ENCODE measurements around the gene AMPD3. TPM values are rescaled to one million over a fixed set of nuclear protein-coding genes. Genes with fewer than 3 reads are reported as not detected.

Gene AMPD3
- total and polyA plus RNA-seq, 4 donors: 3.8 to 29.0 (median 24.2) TPM

DNA sequence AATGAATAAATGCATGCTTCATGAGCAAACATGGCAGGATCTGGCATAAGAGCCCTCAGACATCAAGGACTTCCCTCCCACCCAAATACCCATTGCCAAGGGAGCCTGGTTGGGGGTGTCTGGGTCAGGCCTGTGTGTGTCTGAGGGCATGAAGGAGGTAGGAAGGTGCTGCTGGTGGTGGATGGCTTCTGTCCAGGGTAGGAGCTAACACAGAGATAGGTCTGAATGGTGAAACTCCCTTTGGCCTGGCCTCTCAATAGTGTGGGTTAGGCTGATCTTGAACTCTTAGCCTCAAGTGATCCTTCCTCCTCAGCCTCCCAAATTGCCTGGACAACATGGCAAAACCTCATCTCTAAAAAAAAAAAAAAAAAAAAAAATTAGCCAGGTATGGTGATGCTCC, 2.8 kb downstream of the AMPD3 start:
- TF ChIP-seq, protein P1, sequence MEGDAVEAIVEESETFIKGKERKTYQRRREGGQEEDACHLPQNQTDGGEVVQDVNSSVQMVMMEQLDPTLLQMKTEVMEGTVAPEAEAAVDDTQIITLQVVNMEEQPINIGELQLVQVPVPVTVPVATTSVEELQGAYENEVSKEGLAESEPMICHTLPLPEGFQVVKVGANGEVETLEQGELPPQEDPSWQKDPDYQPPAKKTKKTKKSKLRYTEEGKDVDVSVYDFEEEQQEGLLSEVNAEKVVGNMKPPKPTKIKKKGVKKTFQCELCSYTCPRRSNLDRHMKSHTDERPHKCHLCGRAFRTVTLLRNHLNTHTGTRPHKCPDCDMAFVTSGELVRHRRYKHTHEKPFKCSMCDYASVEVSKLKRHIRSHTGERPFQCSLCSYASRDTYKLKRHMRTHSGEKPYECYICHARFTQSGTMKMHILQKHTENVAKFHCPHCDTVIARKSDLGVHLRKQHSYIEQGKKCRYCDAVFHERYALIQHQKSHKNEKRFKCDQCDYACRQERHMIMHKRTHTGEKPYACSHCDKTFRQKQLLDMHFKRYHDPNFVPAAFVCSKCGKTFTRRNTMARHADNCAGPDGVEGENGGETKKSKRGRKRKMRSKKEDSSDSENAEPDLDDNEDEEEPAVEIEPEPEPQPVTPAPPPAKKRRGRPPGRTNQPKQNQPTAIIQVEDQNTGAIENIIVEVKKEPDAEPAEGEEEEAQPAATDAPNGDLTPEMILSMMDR (IDR thresholded peaks at IDR 0.05; ENCODE audit: control extremely low read depth, extremely low read depth): no peak
- Histone ChIP-seq H3K9ac (ENCODE audit: insufficient read depth in 1 of 2, low read length in 2 of 2) (no peak overlapping the region), H3K9me3 (ENCODE audit: control insufficient read depth in 4 of 4, insufficient read depth in 3 of 4, low read length in 3 of 4) (no peaks in the 10 kb centered on the region), H3K27ac (ENCODE audit: low read depth in 1 of 2, low read length in 1 of 2) (no peak overlapping the region), H3K4me3 (no peak overlapping the region), H3K4me1 (ENCODE audit: control insufficient read depth in 5 of 5, insufficient read depth in 5 of 5, low read length in 5 of 5) (peaks cover 0 to 17% (median 3%) of the 10 kb centered on the region in 5 donors), H3K27me3 (ENCODE audit: control insufficient read depth in 3 of 3, insufficient read depth in 3 of 3, low read length in 2 of 3) (no peaks in the 10 kb centered on the region), H3K36me3 (ENCODE audit: control insufficient read depth in 4 of 4, insufficient read depth in 4 of 4, low read length in 4 of 4) (peaks cover 0 to 7% (median 0%) of the 10 kb centered on the region in 4 donors)
- DNase-seq (no peak), ATAC-seq (ENCODE audit: insufficient read depth, low FRiP score) (no peak)

DNA sequence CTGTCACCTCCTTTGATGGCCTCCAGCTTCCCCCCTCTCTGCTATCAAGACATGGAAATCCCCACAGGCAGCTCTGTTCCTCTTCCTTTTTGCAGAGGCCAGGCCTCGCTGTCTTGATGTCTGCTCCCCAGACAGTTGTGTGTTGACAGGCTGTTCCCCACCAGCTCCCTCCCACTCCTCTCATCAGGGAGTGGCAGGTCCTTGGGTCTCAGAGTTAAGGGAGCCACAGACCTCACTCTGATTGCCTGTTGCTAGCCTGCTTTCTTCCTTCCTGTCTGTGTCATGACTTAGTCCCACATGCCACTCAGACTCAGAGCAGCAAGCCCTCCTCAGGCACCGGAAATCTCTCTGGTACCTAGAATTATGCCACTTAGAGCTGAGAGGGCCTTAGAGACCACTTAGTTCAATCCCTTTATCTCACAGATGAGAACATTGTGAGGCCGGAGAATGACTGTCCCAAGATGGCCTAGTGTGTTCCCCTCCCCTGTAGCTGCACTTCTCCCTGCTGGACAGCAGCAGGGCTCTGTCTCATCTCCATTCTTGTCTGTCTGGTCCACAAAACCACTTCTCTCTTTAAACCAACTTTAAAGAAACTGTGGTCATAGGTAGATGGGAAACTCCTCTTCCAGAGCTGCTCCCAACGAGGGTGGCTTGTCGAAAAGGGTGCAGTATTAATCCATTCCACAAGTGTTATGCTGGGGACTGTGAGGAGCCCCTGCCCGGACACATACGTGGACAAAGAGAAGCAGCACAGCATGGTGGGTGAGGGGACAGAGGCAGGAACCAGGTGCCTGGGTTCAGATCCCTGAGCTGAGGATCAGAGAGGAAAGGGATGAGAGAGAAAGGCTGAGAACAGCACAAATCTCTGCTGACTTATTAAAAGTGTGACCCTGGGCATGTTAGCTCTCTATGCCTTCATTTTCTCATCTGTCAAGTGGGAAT, 4.2 kb downstream of the AMPD3 start:
- Histone ChIP-seq H3K27me3 (ENCODE audit: control insufficient read depth in 3 of 3, insufficient read depth in 3 of 3, low read length in 2 of 3) (no peaks in the 10 kb centered on the region), H3K9ac (ENCODE audit: insufficient read depth in 1 of 2, low read length in 2 of 2) (no peak overlapping the region), H3K27ac (ENCODE audit: low read depth in 1 of 2, low read length in 1 of 2) (peak overlapping the region in 1 of 2 donors; percentile 41), H3K36me3 (ENCODE audit: control insufficient read depth in 4 of 4, insufficient read depth in 4 of 4, low read length in 4 of 4) (peaks cover 0 to 15% (median 0%) of the 10 kb centered on the region in 4 donors), H3K4me1 (ENCODE audit: control insufficient read depth in 5 of 5, insufficient read depth in 5 of 5, low read length in 5 of 5) (peaks cover 0 to 17% (median 3%) of the 10 kb centered on the region in 5 donors), H3K4me3 (no peak overlapping the region), H3K9me3 (ENCODE audit: control insufficient read depth in 4 of 4, insufficient read depth in 3 of 4, low read length in 3 of 4) (no peaks in the 10 kb centered on the region)
- TF ChIP-seq, protein P1 (IDR thresholded peaks at IDR 0.05; ENCODE audit: control extremely low read depth, extremely low read depth): no peak
- no peak for DNase-seq
- WGBS, 2 donors: 50 to 65% methylated on average over 7 of the region's 7 CpGs
- peak; percentile 17 for ATAC-seq (ENCODE audit: insufficient read depth, low FRiP score)

DNA sequence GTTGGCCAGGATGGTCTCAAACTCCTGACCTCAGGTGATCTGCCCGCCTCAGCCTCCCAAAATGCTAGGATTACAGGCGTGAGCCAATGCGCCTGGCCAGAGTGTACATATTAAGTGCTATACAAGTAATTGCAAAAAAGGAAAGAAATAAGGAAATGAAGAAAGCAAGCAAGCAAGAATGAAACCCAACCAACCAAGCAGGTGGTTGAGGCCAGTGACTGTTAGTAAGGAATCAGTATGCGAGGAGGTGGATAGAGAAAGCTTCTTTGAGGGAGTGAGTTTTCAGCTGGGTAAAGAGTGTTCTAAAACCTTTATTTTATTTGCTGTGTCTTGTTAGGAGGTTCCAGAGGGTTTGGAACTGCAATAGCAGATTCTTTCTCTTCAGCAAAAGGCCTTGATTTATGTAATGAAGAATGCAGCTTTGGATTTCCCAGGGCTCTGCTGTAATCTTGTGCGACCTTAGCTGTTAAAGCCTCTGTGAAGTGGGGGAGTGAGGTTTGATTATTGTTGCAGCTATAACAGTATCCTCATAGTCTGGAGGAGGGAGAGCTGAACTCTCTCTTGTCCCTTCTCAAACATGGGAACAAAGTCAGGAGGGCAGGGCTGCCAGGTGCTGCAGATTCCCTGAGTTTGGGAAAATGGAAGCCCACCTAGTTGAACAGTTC, 5.7 kb downstream of the AMPD3 start:
- TF ChIP-seq, protein P1 (IDR thresholded peaks at IDR 0.05; ENCODE audit: control extremely low read depth, extremely low read depth): no peak
- WGBS, 2 donors: 55 to 83% methylated on average over 5 of the region's 5 CpGs
- H3K4me1 ChIP-seq (ENCODE audit: control insufficient read depth in 5 of 5, insufficient read depth in 5 of 5, low read length in 5 of 5): peaks cover 0 to 16% (median under 1%) of the 10 kb centered on the region in 5 donors

More for the DNA sequence above, 5.7 kb downstream of the AMPD3 start:
- Histone ChIP-seq H3K36me3 (ENCODE audit: control insufficient read depth in 4 of 4, insufficient read depth in 4 of 4, low read length in 4 of 4) (peaks cover 0 to 15% (median 0%) of the 10 kb centered on the region in 4 donors), H3K27ac (ENCODE audit: low read depth in 1 of 2, low read length in 1 of 2) (no peak overlapping the region), H3K9me3 (ENCODE audit: control insufficient read depth in 4 of 4, insufficient read depth in 3 of 4, low read length in 3 of 4) (no peaks in the 10 kb centered on the region), H3K27me3 (ENCODE audit: control insufficient read depth in 3 of 3, insufficient read depth in 3 of 3, low read length in 2 of 3) (no peaks in the 10 kb centered on the region), H3K4me3 (no peak overlapping the region), H3K9ac (ENCODE audit: insufficient read depth in 1 of 2, low read length in 2 of 2) (no peak overlapping the region)
- no peak for ATAC-seq (ENCODE audit: insufficient read depth, low FRiP score)
- DNase-seq: no peak
